Fibroblast of lung (primary cell): ENCODE results near the gene SENP6.

Source experiments
- EZH2 ChIP-seq: IDR thresholded peaks from 2 replicates; pipeline ENCODE4 v1.5.1; 2012; ENCODE audit warnings: low read length, control low read depth, mild to moderate bottlenecking; ENCODE audit errors: missing control alignments
- TF ChIP-seq, protein P1 (sequence below), 2 donors: IDR thresholded peaks in 1 of 2; conservative IDR thresholded peaks in 1 of 2; 1 replicate in 1 of 2; 2 replicates in 1 of 2; pipeline ENCODE4 v1.5.1; 2011 to 2012; ENCODE audit warnings: low read length in 2 of 2, control low read depth in 1 of 2, inconsistent platforms in 1 of 2, low read depth in 1 of 2, mild to moderate bottlenecking in 1 of 2

DNA sequence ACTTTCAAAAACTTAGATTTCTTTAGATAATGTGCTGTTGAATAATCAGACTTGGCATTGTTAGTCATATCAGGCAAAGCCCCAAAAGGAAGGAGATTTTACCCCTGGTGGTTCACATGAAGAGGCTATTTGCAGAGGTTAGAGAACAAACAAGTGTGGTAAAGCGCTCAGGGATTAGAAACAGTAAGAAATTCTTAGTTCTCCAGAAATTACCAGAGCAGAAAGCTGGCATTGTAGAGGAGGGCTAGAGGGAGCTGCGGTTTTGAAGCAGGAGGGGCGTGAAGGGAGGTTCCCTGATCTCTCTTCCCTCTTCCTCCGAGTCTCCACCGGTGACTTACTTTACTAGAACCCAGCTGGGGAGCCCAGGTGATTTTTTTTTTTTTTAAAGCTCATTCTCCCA is 157.5 kb downstream of the SENP6 start:
- TF ChIP-seq, protein P1, sequence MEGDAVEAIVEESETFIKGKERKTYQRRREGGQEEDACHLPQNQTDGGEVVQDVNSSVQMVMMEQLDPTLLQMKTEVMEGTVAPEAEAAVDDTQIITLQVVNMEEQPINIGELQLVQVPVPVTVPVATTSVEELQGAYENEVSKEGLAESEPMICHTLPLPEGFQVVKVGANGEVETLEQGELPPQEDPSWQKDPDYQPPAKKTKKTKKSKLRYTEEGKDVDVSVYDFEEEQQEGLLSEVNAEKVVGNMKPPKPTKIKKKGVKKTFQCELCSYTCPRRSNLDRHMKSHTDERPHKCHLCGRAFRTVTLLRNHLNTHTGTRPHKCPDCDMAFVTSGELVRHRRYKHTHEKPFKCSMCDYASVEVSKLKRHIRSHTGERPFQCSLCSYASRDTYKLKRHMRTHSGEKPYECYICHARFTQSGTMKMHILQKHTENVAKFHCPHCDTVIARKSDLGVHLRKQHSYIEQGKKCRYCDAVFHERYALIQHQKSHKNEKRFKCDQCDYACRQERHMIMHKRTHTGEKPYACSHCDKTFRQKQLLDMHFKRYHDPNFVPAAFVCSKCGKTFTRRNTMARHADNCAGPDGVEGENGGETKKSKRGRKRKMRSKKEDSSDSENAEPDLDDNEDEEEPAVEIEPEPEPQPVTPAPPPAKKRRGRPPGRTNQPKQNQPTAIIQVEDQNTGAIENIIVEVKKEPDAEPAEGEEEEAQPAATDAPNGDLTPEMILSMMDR (conservative IDR thresholded peaks at IDR 0.05 in 1 of 2, IDR thresholded peaks at IDR 0.05 in 1 of 2; ENCODE audit: low read depth in 1 of 2, low read length in 2 of 2), result no peak
- TF ChIP-seq EZH2, result no peak
